Activated T-cell treated with anti-CD3 and anti-CD28 coated beads, Interleukin-2, amount 50 U/mL, for 72 hours (primary cell): ENCODE results near the gene DSCAML1. TPM values are rescaled to one million over a fixed set of nuclear protein-coding genes. Genes with fewer than 3 reads are reported as not detected.

Experiments
- ATAC-seq, 2 donors: fragments of 150-1000 bp; cut with Tn5 transposase; replicated peaks in 1 of 2; 2 replicates each; pipeline ENCODE4 v1.10.0; 2021; ENCODE audit warnings: moderate library complexity in 2 of 2, mild to moderate bottlenecking in 1 of 2
- DNase-seq, 2 donors: peaks; one replicate each; pipeline ENCODE4 v3.0.0; 2021 to 2022; ENCODE audit warnings: mixed read lengths in 1 of 2
- H3K27ac Mint-ChIP-seq: one replicate; pipeline ENCODE4 v1.8.0; 2022; ENCODE audit warnings: mild to moderate bottlenecking, moderate library complexity, mixed read lengths
- H3K27me3 Mint-ChIP-seq: one replicate; pipeline ENCODE4 v1.8.0; 2022; ENCODE audit warnings: low read depth, mixed read lengths
- H3K36me3 Mint-ChIP-seq, 2 donors: one replicate each; pipeline ENCODE4 v1.8.0; 2022; ENCODE audit warnings: mixed read lengths in 2 of 2, mild to moderate bottlenecking in 1 of 2; ENCODE audit not compliant: insufficient read depth in 2 of 2
- H3K4me1 Mint-ChIP-seq: one replicate; pipeline ENCODE4 v1.8.0; 2022; ENCODE audit warnings: low read depth, mixed read lengths
- H3K4me3 Mint-ChIP-seq, 2 donors: one replicate each; pipeline ENCODE4 v1.8.0; 2022; ENCODE audit warnings: mild to moderate bottlenecking in 2 of 2, mixed read lengths in 2 of 2, moderate library complexity in 2 of 2
- H3K9me3 Mint-ChIP-seq, 2 donors: one replicate each; pipeline ENCODE4 v1.8.0; 2022; ENCODE audit warnings: mixed read lengths in 2 of 2
- total RNA-seq, 2 donors: library from RNA; stranded (reverse); gene quantifications; one replicate each; pipeline ENCODE4 v1.2.3, GENCODE V29; 2022

The DSCAML1 gene
- total RNA-seq, 2 donors from 2014 or later: 1.5 to 2.5 TPM

- H3K4me3 Mint-ChIP-seq: no peak overlapping the region
- no peaks in the 10 kb centered on the region for H3K27me3 Mint-ChIP-seq
- DNase-seq: no peak
- no peak overlapping the region for H3K27ac Mint-ChIP-seq
- no peaks in the 10 kb centered on the region for H3K9me3 Mint-ChIP-seq
- no peaks in the 10 kb centered on the region for H3K36me3 Mint-ChIP-seq
- no peaks in the 10 kb centered on the region for H3K4me1 Mint-ChIP-seq
- no peak for ATAC-seq
These were observed 283.4 kb downstream of the DSCAML1 start for GRCh38 chr11:117513666-117514065.

- H3K27me3 Mint-ChIP-seq: no peaks in the 10 kb centered on the region
- no peak overlapping the region for H3K27ac Mint-ChIP-seq
- no peaks in the 10 kb centered on the region for H3K36me3 Mint-ChIP-seq
- no peak overlapping the region for H3K4me3 Mint-ChIP-seq
- H3K4me1 Mint-ChIP-seq: no peaks in the 10 kb centered on the region
- ATAC-seq: no peak
- no peaks in the 10 kb centered on the region for H3K9me3 Mint-ChIP-seq
- no peak for DNase-seq
These were observed 285.0 kb downstream of the DSCAML1 start for GRCh38 chr11:117511931-117512539.

- H3K27me3 Mint-ChIP-seq: no peaks in the 10 kb centered on the region
- H3K36me3 Mint-ChIP-seq: no peaks in the 10 kb centered on the region
- no peak overlapping the region for H3K27ac Mint-ChIP-seq
- DNase-seq (no peak), ATAC-seq (no peak)
- no peak overlapping the region for H3K4me3 Mint-ChIP-seq
- H3K9me3 Mint-ChIP-seq: no peaks in the 10 kb centered on the region
- H3K4me1 Mint-ChIP-seq: no peaks in the 10 kb centered on the region
These were observed 285.5 kb downstream of the DSCAML1 start for GRCh38 chr11:117511483-117511930.

GRCh38 chr11:117510646-117511045, 286.4 kb downstream of the DSCAML1 start:
- H3K36me3 Mint-ChIP-seq: no peaks in the 10 kb centered on the region
- H3K27ac Mint-ChIP-seq: no peak overlapping the region
- H3K9me3 Mint-ChIP-seq: no peaks in the 10 kb centered on the region
- H3K4me3 Mint-ChIP-seq: no peak overlapping the region
- no peaks in the 10 kb centered on the region for H3K4me1 Mint-ChIP-seq
- no peaks in the 10 kb centered on the region for H3K27me3 Mint-ChIP-seq
- DNase-seq (no peak), ATAC-seq (no peak)

- ATAC-seq: no peak
These were observed 287.5 kb downstream of the DSCAML1 start for GRCh38 chr11:117509543-117509942.

GRCh38 chr11:117506971-117507370, 290.0 kb downstream of the DSCAML1 start:
- ATAC-seq (no peak), DNase-seq (no peak)
- Mint-ChIP-seq H3K36me3 (no peaks in the 10 kb centered on the region), H3K27me3 (no peaks in the 10 kb centered on the region), H3K27ac (no peak overlapping the region), H3K9me3 (no peaks in the 10 kb centered on the region), H3K4me1 (no peaks in the 10 kb centered on the region), H3K4me3 (no peak overlapping the region)

More at GRCh38 chr11:117509543-117509942, 287.5 kb downstream of the DSCAML1 start:
- Mint-ChIP-seq H3K27ac (no peak overlapping the region), H3K9me3 (no peaks in the 10 kb centered on the region), H3K27me3 (no peaks in the 10 kb centered on the region), H3K36me3 (no peaks in the 10 kb centered on the region), H3K4me1 (no peaks in the 10 kb centered on the region), H3K4me3 (no peak overlapping the region)
- DNase-seq: no peak

GRCh38 chr11:117505285-117505970, 291.6 kb downstream of the DSCAML1 start:
- no peaks in the 10 kb centered on the region for H3K36me3 Mint-ChIP-seq
- DNase-seq (no peak), ATAC-seq (no peak)
- no peaks in the 10 kb centered on the region for H3K9me3 Mint-ChIP-seq
- H3K27me3 Mint-ChIP-seq: no peaks in the 10 kb centered on the region
- no peaks in the 10 kb centered on the region for H3K4me1 Mint-ChIP-seq
- no peak overlapping the region for H3K27ac Mint-ChIP-seq
- no peak overlapping the region for H3K4me3 Mint-ChIP-seq

- H3K4me1 Mint-ChIP-seq: no peaks in the 10 kb centered on the region
- no peaks in the 10 kb centered on the region for H3K27me3 Mint-ChIP-seq
- DNase-seq (no peak), ATAC-seq (no peak)
- no peak overlapping the region for H3K4me3 Mint-ChIP-seq
- no peaks in the 10 kb centered on the region for H3K9me3 Mint-ChIP-seq
- no peaks in the 10 kb centered on the region for H3K36me3 Mint-ChIP-seq
- H3K27ac Mint-ChIP-seq: no peak overlapping the region
These were observed 294.3 kb downstream of the DSCAML1 start for GRCh38 chr11:117502779-117503100.

GRCh38 chr11:117502015-117502778, 294.8 kb downstream of the DSCAML1 start:
- ATAC-seq: no peak
- Mint-ChIP-seq H3K9me3 (no peaks in the 10 kb centered on the region), H3K4me1 (no peaks in the 10 kb centered on the region), H3K27me3 (no peaks in the 10 kb centered on the region), H3K4me3 (no peak overlapping the region), H3K27ac (no peak overlapping the region), H3K36me3 (no peaks in the 10 kb centered on the region)
- no peak for DNase-seq

- no peaks in the 10 kb centered on the region for H3K27me3 Mint-ChIP-seq
- no peaks in the 10 kb centered on the region for H3K36me3 Mint-ChIP-seq
- H3K27ac Mint-ChIP-seq: no peak overlapping the region
- no peak for ATAC-seq
- DNase-seq: no peak
- no peaks in the 10 kb centered on the region for H3K4me1 Mint-ChIP-seq
- no peaks in the 10 kb centered on the region for H3K9me3 Mint-ChIP-seq
- H3K4me3 Mint-ChIP-seq: no peak overlapping the region
These were observed 295.6 kb downstream of the DSCAML1 start for GRCh38 chr11:117501237-117501898.

GRCh38 chr11:117498791-117499190, 298.2 kb downstream of the DSCAML1 start:
- H3K4me1 Mint-ChIP-seq: no peaks in the 10 kb centered on the region
- H3K9me3 Mint-ChIP-seq: no peaks in the 10 kb centered on the region
- no peaks in the 10 kb centered on the region for H3K27me3 Mint-ChIP-seq
- H3K4me3 Mint-ChIP-seq: no peak overlapping the region
- no peaks in the 10 kb centered on the region for H3K36me3 Mint-ChIP-seq
- ATAC-seq (no peak), DNase-seq (no peak)
- no peak overlapping the region for H3K27ac Mint-ChIP-seq

- Mint-ChIP-seq H3K27ac (no peak overlapping the region), H3K4me1 (no peaks in the 10 kb centered on the region), H3K9me3 (no peaks in the 10 kb centered on the region), H3K27me3 (no peaks in the 10 kb centered on the region), H3K36me3 (no peaks in the 10 kb centered on the region), H3K4me3 (no peak overlapping the region)
- no peak for ATAC-seq
- no peak for DNase-seq
These were observed 299.6 kb downstream of the DSCAML1 start for GRCh38 chr11:117497206-117497951.
